ENCODE measurements around the gene MKNK1.
A peak's percentile ranks its signal among the peaks of the same experiment; 100 is the strongest.

The MKNK1 gene

GRCh38 chr1:46554236-46554596 is 49.9 kb downstream of the MKNK1 start:
- no peak for TF ChIP-seq CTCF (IDR thresholded peaks at IDR 0.05)
- Mint-ChIP-seq H3K4me3 (no peak overlapping the region), H3K9me3 (no peaks in the 10 kb centered on the region), H3K27ac (no peak overlapping the region), H3K36me3 (ENCODE audit: low read depth) (no peaks in the 10 kb centered on the region), H3K4me1 (peaks cover 36% of the 10 kb centered on the region), H3K27me3 (ENCODE audit: low read depth, poor library complexity) (peaks cover 33% of the 10 kb centered on the region)
- DNase-seq = no peak

GRCh38 chr1:46553506-46553905 is 50.6 kb downstream of the MKNK1 start:
- TF ChIP-seq CTCF (IDR thresholded peaks at IDR 0.05) = no peak
- Mint-ChIP-seq H3K4me3 (no peak overlapping the region), H3K4me1 (peaks cover 31% of the 10 kb centered on the region), H3K9me3 (no peaks in the 10 kb centered on the region), H3K27ac (no peak overlapping the region), H3K36me3 (ENCODE audit: low read depth) (no peaks in the 10 kb centered on the region), H3K27me3 (ENCODE audit: low read depth, poor library complexity) (peaks cover 35% of the 10 kb centered on the region)
- DNase-seq = no peak

- TF ChIP-seq CTCF (IDR thresholded peaks at IDR 0.05) = no peak
- peaks cover 22% of the 10 kb centered on the region for H3K4me1 Mint-ChIP-seq
- H3K27me3 Mint-ChIP-seq (ENCODE audit: low read depth, poor library complexity) = peaks cover 41% of the 10 kb centered on the region
- no peak for DNase-seq
- H3K4me3 Mint-ChIP-seq = no peak overlapping the region
- H3K36me3 Mint-ChIP-seq (ENCODE audit: low read depth) = no peaks in the 10 kb centered on the region
- H3K9me3 Mint-ChIP-seq = no peaks in the 10 kb centered on the region
- H3K27ac Mint-ChIP-seq = peak overlapping the region; percentile 45
Measured at GRCh38 chr1:46552357-46553237, 51.5 kb downstream of the MKNK1 start.

- TF ChIP-seq CTCF (IDR thresholded peaks at IDR 0.05) = no peak
- Mint-ChIP-seq H3K4me1 (peaks cover 19% of the 10 kb centered on the region), H3K4me3 (no peak within 1 kb of the TSS), H3K36me3 (ENCODE audit: low read depth) (no peaks in the 10 kb centered on the region), H3K27ac (no peak within 1 kb of the TSS), H3K9me3 (no peaks in the 10 kb centered on the region), H3K27me3 (ENCODE audit: low read depth, poor library complexity) (peaks cover 51% of the 10 kb centered on the region)
- no peak for DNase-seq
Measured at GRCh38 chr1:46551597-46552095, 52.4 kb downstream of the MKNK1 start, which contains the start of gene KNCN. Gene KNCN, minus strand, starts transcription at chr1:46551647. Its CDS starts 432 bp downstream, at chr1:46551215.

- peaks cover 59% of the 10 kb centered on the region for H3K27me3 Mint-ChIP-seq (ENCODE audit: low read depth, poor library complexity)
Measured at GRCh38 chr1:46550751-46551231, 53.3 kb downstream of the MKNK1 start.

More at GRCh38 chr1:46550751-46551231, 53.3 kb downstream of the MKNK1 start:
- peaks cover 19% of the 10 kb centered on the region for H3K4me1 Mint-ChIP-seq
- no peak for TF ChIP-seq CTCF (IDR thresholded peaks at IDR 0.05)
- no peak for DNase-seq
- H3K27ac Mint-ChIP-seq = no peak overlapping the region
- no peak overlapping the region for H3K4me3 Mint-ChIP-seq
- H3K36me3 Mint-ChIP-seq (ENCODE audit: low read depth) = no peaks in the 10 kb centered on the region
- H3K9me3 Mint-ChIP-seq = no peaks in the 10 kb centered on the region
